Mammary epithelial cell (primary cell): ENCODE measurements around the gene SPTAN1.

Source experiments
- CTCF ChIP-seq, 2 donors: IDR thresholded peaks in 1 of 2; conservative IDR thresholded peaks in 1 of 2; 2 replicates each; pipeline ENCODE4 v1.5.1; 2011 to 2012; ENCODE audit warnings: inconsistent platforms in 2 of 2, low read length in 2 of 2, mild to moderate bottlenecking in 2 of 2, control low read depth in 1 of 2, low read depth in 1 of 2; ENCODE audit not compliant: insufficient read depth in 1 of 2; ENCODE audit errors: extremely low read depth in 1 of 2
- EZH2 ChIP-seq: IDR thresholded peaks from 2 replicates; pipeline ENCODE4 v1.6.1; 2012; ENCODE audit warnings: low read length, inconsistent platforms, borderline replicate concordance

- TF ChIP-seq EZH2 (no peak), CTCF (conservative IDR thresholded peaks at IDR 0.05 in 1 of 2, IDR thresholded peaks at IDR 0.05 in 1 of 2; ENCODE audit: extremely low read depth in 1 of 2, insufficient read depth in 1 of 2, low read depth in 1 of 2, low read length in 2 of 2) (no peak)
These were observed 23.1 kb downstream of the SPTAN1 start for GRCh38 chr9:128575469-128575868.
